ENCODE data around the gene OR2T3.
"Not testable (repeated sequence)": the region's sequence is repeated elsewhere in the genome, so short reads cannot be mapped to it uniquely, and the experiment has no call there.

GRCh38 chr1:248500305-248501035 lies 27.3 kb downstream of the OR2T3 start:
- not testable (repeated sequence) for TF ChIP-seq TAF1, POLR2A, POLR2AphosphoS5 (IDR thresholded peaks at IDR 0.05; ENCODE audit: low read depth, low read length)

All from GM12891 (cell line).